Smooth muscle cell (in vitro differentiated cells): ENCODE data around the gene MARCKS. TPM values are rescaled to one million over a fixed set of nuclear protein-coding genes. Genes with fewer than 3 reads are reported as not detected.

Experiments
- DNase-seq: peaks from one replicate; lab custom pipeline; 2025; ENCODE audit not compliant: unreplicated experiment; lab: John Stamatoyannopoulos, UW
- H2AFZ ChIP-seq: fragments of 200-600 bp; sonication (generic); 2 replicates; pipeline ENCODE4 v1.6.0; 2016; ENCODE audit warnings: antibody characterized with exemption, low read depth, mild to moderate bottlenecking
- H3F3A ChIP-seq: fragments of 200-600 bp; sonication (generic); 2 replicates; pipeline ENCODE4 v1.6.0; 2017; ENCODE audit warnings: antibody characterized with exemption, low read depth
- H3K27ac ChIP-seq: fragments of 200-600 bp; sonication (generic); 2 replicates; pipeline ENCODE4 v1.5.1; 2016; ENCODE audit warnings: low read depth, mild to moderate bottlenecking
- H3K27me3 ChIP-seq: fragments of 200-600 bp; sonication (generic); 2 replicates; pipeline ENCODE4 v1.6.1; 2016; ENCODE audit warnings: low read depth, mild to moderate bottlenecking
- H3K36me3 ChIP-seq: fragments of 200-600 bp; sonication (generic); 2 replicates; pipeline ENCODE4 v1.5.1; 2016; ENCODE audit warnings: low read depth
- H3K4me1 ChIP-seq: fragments of 200-600 bp; sonication (generic); 2 replicates; pipeline ENCODE4 v1.5.1; 2016; ENCODE audit warnings: low read depth
- H3K4me2 ChIP-seq: fragments of 200-600 bp; sonication (generic); 2 replicates; pipeline ENCODE4 v1.6.0; 2016; ENCODE audit warnings: mild to moderate bottlenecking
- H3K4me3 ChIP-seq: fragments of 200-600 bp; sonication (generic); 2 replicates; pipeline ENCODE4 v1.5.1; 2016; ENCODE audit warnings: mild to moderate bottlenecking
- H3K79me2 ChIP-seq: fragments of 200-600 bp; sonication (generic); 2 replicates; pipeline ENCODE4 v1.6.0; 2016; ENCODE audit warnings: low read depth, mild to moderate bottlenecking
- H3K9ac ChIP-seq: fragments of 200-600 bp; sonication (generic); 2 replicates; pipeline ENCODE4 v1.6.0; 2016; ENCODE audit warnings: low read depth
- H3K9me3 ChIP-seq: fragments of 200-600 bp; sonication (generic); replicated peaks from 2 replicates; pipeline ENCODE4 v1.5.1; 2016; ENCODE audit warnings: low read depth
- H4K20me1 ChIP-seq: fragments of 200-600 bp; sonication (generic); 2 replicates; pipeline ENCODE4 v1.6.0; 2016; ENCODE audit warnings: low read depth
- CTCF ChIP-seq: fragments of 200-600 bp; sonication (generic); IDR thresholded peaks from 2 replicates; pipeline ENCODE4 v1.5.1; 2017; ENCODE audit warnings: borderline replicate concordance, mild to moderate bottlenecking, antibody characterized with exemption; ENCODE audit not compliant: insufficient read depth, poor library complexity, severe bottlenecking
- WGBS: methylation state at CpG from one replicate; pipeline ENCODE4 v1.1.7; 2016; ENCODE audit warnings: low lambda C conversion rate; 5-methylcytosine and 5-hydroxymethylcytosine counted together
- polyA plus RNA-seq: library from polyadenylated mRNA; unstranded; fragments of >200 nt; fragmentation: Nextera tagmentation; extraction: Ambion mirVana; gene quantifications from 2 replicates; pipeline ENCODE4 v1.2.1, GENCODE V29; 2016
- total RNA-seq: library from RNA; depleted of rRNA; stranded (reverse); fragments of >200 nt; gene quantifications from 2 replicates; pipeline ENCODE4 v1.2.3, GENCODE V29; 2014

Gene MARCKS
- total and polyA plus RNA-seq, 2 experiments from 2014 or later, result 172 to 206 TPM

- Histone ChIP-seq H2AFZ (no peak overlapping the region), H3K9me3 (peaks cover 9% of the 10 kb centered on the region), H3F3A (no peaks in the 10 kb centered on the region), H3K27me3 (no peaks in the 10 kb centered on the region), H3K4me3 (no peak overlapping the region), H3K9ac (no peak overlapping the region), H3K79me2 (no peaks in the 10 kb centered on the region), H3K4me1 (no peaks in the 10 kb centered on the region), H3K36me3 (no peaks in the 10 kb centered on the region), H3K27ac (peak overlapping the region; percentile 60), H3K4me2 (no peak overlapping the region), H4K20me1 (no peaks in the 10 kb centered on the region)
- no peak for DNase-seq
- TF ChIP-seq CTCF, result no peak
Observed at GRCh38 chr6:113893451-113893850, 36.3 kb downstream of the MARCKS start.

GRCh38 chr6:113893866-113894265, 36.7 kb downstream of the MARCKS start:
- Histone ChIP-seq H2AFZ (no peak overlapping the region), H3K9me3 (peaks cover 9% of the 10 kb centered on the region), H3K4me3 (no peak overlapping the region), H3K4me1 (no peaks in the 10 kb centered on the region), H3K27me3 (no peaks in the 10 kb centered on the region), H3K9ac (no peak overlapping the region), H4K20me1 (no peaks in the 10 kb centered on the region), H3K79me2 (no peaks in the 10 kb centered on the region), H3K4me2 (no peak overlapping the region), H3F3A (no peaks in the 10 kb centered on the region), H3K27ac (peak overlapping the region; percentile 60), H3K36me3 (no peaks in the 10 kb centered on the region)
- DNase-seq, result no peak
- 37% methylated on average over 3 of the region's 3 CpGs for WGBS
- TF ChIP-seq CTCF, result no peak

- H3K4me1 ChIP-seq, result no peaks in the 10 kb centered on the region
- H3K27me3 ChIP-seq, result no peaks in the 10 kb centered on the region
- no peaks in the 10 kb centered on the region for H3F3A ChIP-seq
- H3K4me3 ChIP-seq, result no peak overlapping the region
- no peaks in the 10 kb centered on the region for H3K79me2 ChIP-seq
- H3K4me2 ChIP-seq, result no peak overlapping the region
- H3K27ac ChIP-seq, result no peak overlapping the region
- TF ChIP-seq CTCF, result no peak
- no peak for DNase-seq
- peak overlapping the region; percentile 30 for H2AFZ ChIP-seq
- peaks cover 9% of the 10 kb centered on the region for H3K9me3 ChIP-seq
- WGBS, result 78% methylated on average over 6 of the region's 6 CpGs
- no peaks in the 10 kb centered on the region for H3K36me3 ChIP-seq
- no peaks in the 10 kb centered on the region for H4K20me1 ChIP-seq
- no peak overlapping the region for H3K9ac ChIP-seq
Observed at GRCh38 chr6:113894712-113895674, 37.8 kb downstream of the MARCKS start.
